H1 (cell line): ENCODE data around the gene MYL6B. TPM values are rescaled to one million over a fixed set of nuclear protein-coding genes. Genes with fewer than 3 reads are reported as not detected.

ENCODE experiments used
- POLR2AphosphoS5 ChIP-seq: IDR thresholded peaks from 2 replicates; pipeline ENCODE4 v1.6.1; 2011; ENCODE audit warnings: low read depth, low read length
- SP1 ChIP-seq: IDR thresholded peaks from 2 replicates; pipeline ENCODE4 v1.6.1; 2011; ENCODE audit warnings: low read depth, low read length
- polyA plus RNA-seq, 7 experiments: library from polyadenylated mRNA; depleted of rRNA in 3 of 7; stranded (reverse) in 5 of 7; unstranded in 2 of 7; fragments of >200 nt in 5 of 7; fragments of 200-250 nt in 2 of 7; gene quantifications; 1 replicate in 5 of 7; 2 replicates in 1 of 7; 4 replicates in 1 of 7; pipeline versions ENCODE4 v1.2.1 to v1.2.3, GENCODE V29; 2011 to 2013; ENCODE audit warnings: missing spikeins in 2 of 7, mixed read lengths in 2 of 7
- total RNA-seq: library from RNA; stranded (reverse); fragmentation: NEBNext Ultra II Directional; extraction: Animal tissue kit (Norgen Biotek cat#: 25700); gene quantifications from 2 replicates; pipeline ENCODE4 v1.2.1, GENCODE V29; 2021

Gene MYL6B
- total and polyA plus RNA-seq, 2 of the 8 experiments (the other 6 are each of a cell fraction or from before 2014, with no cell fraction given): 163 to 202 TPM

DNA sequence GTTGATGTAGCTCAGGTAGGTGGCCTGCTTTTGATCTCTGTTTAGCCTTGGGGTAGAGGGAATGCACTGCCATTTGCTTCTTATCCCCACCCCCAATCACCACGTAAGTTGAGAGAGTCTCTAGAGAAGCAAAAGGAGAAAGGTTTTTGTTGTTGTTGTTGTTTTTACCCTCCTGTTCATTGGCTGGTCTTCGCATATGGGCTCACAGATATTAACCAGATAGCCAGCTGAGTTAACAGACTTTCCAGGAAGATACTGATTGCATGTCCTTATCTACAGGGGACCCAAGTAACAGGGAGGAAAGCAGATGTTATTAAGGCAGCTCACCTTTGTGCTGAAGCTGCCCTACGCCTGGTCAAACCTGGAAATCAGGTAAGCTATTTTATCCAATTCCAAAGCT is 45.1 kb upstream of the MYL6B start (continued):
- no peak for TF ChIP-seq SP1
- TF ChIP-seq POLR2AphosphoS5: no peak
